ENCODE data around the gene CCL28. TPM values are rescaled to one million over a fixed set of nuclear protein-coding genes. Genes with fewer than 3 reads are reported as not detected.

Gene CCL28
- total and polyA plus RNA-seq, 10 of the 15 experiments (the other 5 are each of a cell fraction or from before 2014, with no cell fraction given), result 1.5 to 7.5 (median 4.4) TPM

- no peak overlapping the region for H3K4me2 ChIP-seq (ENCODE audit: control insufficient read depth, insufficient read depth)
- no peaks in the 10 kb centered on the region for H3K9me3 ChIP-seq (replicated peaks; ENCODE audit: control insufficient read depth, insufficient read depth, low read length)
- no peaks in the 10 kb centered on the region for H3K4me1 ChIP-seq (ENCODE audit: control insufficient read depth, insufficient read depth, low read length)
- H3K4me3 ChIP-seq, result no peak overlapping the region
- no peaks in the 10 kb centered on the region for H3K27me3 ChIP-seq (replicated peaks in 1 of 2; ENCODE audit: control insufficient read depth in 2 of 2, insufficient read depth in 2 of 2, low read length in 1 of 2)
- RAD21 ChIA-PET (ENCODE audit: unreplicated experiment), result no interaction called here
- no TSS peak for BruUV-seq (replicated peaks)
- in situ Hi-C loops (cut with MboI), result no loop called here
- POLR2A ChIA-PET, result no interaction called here
- H3K27ac ChIP-seq (ENCODE audit: control insufficient read depth, insufficient read depth), result no peak overlapping the region
- H3K9ac ChIP-seq (ENCODE audit: control insufficient read depth, insufficient read depth, low read length), result no peak overlapping the region
- intact Hi-C loops (cut with micrococcal nuclease; ENCODE audit: unreplicated experiment), result no loop called here
- no peak for DNase-seq (ENCODE audit: low read depth, low spot score)
- WGBS (ENCODE audit: insufficient coverage, insufficient replicate concordance, low lambda C conversion rate, missing lambda C conversion rate), result 47% methylated on average over 4 of the region's 4 CpGs
- CTCF ChIA-PET, result no interaction called here
- SMC1A ChIA-PET (ENCODE audit: uncharacterized antibody, unreplicated experiment), result interaction anchor here (0.8 kb wide), 1 partner anchor 17 kb away, joined by 3 read pairs; no protein-coding TSS in a partner anchor
- H2AFZ ChIP-seq (ENCODE audit: control insufficient read depth, low read depth, low read length), result no peak overlapping the region
- H3K79me2 ChIP-seq (ENCODE audit: control insufficient read depth, insufficient read depth, low read length), result no peaks in the 10 kb centered on the region
- no peaks in the 10 kb centered on the region for H4K20me1 ChIP-seq (ENCODE audit: control insufficient read depth, insufficient read depth)
- no peaks in the 10 kb centered on the region for H3K36me3 ChIP-seq (ENCODE audit: control insufficient read depth in 2 of 2, insufficient read depth in 2 of 2, low read length in 1 of 2)
- FAIRE-seq, result no peak
- TF ChIP-seq PML (IDR thresholded peaks at IDR 0.05; ENCODE audit: low read length) (no peak), POLR2A (IDR thresholded peaks at IDR 0.05; ENCODE audit: low read depth, low read length) (no peak), SIN3A (IDR thresholded peaks at IDR 0.05; ENCODE audit: low read depth, low read length) (no peak), ESRRA (IDR thresholded peaks at IDR 0.05; ENCODE audit: low read length) (no peak), FOXK2 (IDR thresholded peaks at IDR 0.05) (no peak), ATF7 (IDR thresholded peaks at IDR 0.05; ENCODE audit: low read depth) (no peak)
- TF ChIP-seq, protein P1, sequence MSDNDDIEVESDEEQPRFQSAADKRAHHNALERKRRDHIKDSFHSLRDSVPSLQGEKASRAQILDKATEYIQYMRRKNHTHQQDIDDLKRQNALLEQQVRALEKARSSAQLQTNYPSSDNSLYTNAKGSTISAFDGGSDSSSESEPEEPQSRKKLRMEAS (IDR thresholded peaks at IDR 0.05; ENCODE audit: low read depth, low read length), result no peak
- no peak for ATAC-seq
Observed at GRCh38 chr5:43433382-43433781, 21.2 kb upstream of the CCL28 start.

GRCh38 chr5:43432486-43433375, 20.5 kb upstream of the CCL28 start:
- no peak for DNase-seq (ENCODE audit: low read depth, low spot score)
- H2AFZ ChIP-seq (ENCODE audit: control insufficient read depth, low read depth, low read length), result no peak overlapping the region
- H3K27me3 ChIP-seq (replicated peaks in 1 of 2; ENCODE audit: control insufficient read depth in 2 of 2, insufficient read depth in 2 of 2, low read length in 1 of 2), result no peaks in the 10 kb centered on the region
- ChIA-PET CTCF (no interaction called here), POLR2A (no interaction called here), RAD21 (ENCODE audit: unreplicated experiment) (no interaction called here), SMC1A (ENCODE audit: uncharacterized antibody, unreplicated experiment) (no interaction called here)
- H3K9me3 ChIP-seq (replicated peaks; ENCODE audit: control insufficient read depth, insufficient read depth, low read length), result no peaks in the 10 kb centered on the region
- H3K4me1 ChIP-seq (ENCODE audit: control insufficient read depth, insufficient read depth, low read length), result no peaks in the 10 kb centered on the region
- H3K9ac ChIP-seq (ENCODE audit: control insufficient read depth, insufficient read depth, low read length), result no peak overlapping the region
- H3K4me3 ChIP-seq, result no peak overlapping the region
- no peak overlapping the region for H3K27ac ChIP-seq (ENCODE audit: control insufficient read depth, insufficient read depth)
- intact Hi-C loops (cut with micrococcal nuclease; ENCODE audit: unreplicated experiment) (no loop called here), in situ Hi-C loops (cut with MboI) (no loop called here)
- H4K20me1 ChIP-seq (ENCODE audit: control insufficient read depth, insufficient read depth), result no peaks in the 10 kb centered on the region
- FAIRE-seq, result no peak
- no peak overlapping the region for H3K4me2 ChIP-seq (ENCODE audit: control insufficient read depth, insufficient read depth)
- no peaks in the 10 kb centered on the region for H3K79me2 ChIP-seq (ENCODE audit: control insufficient read depth, insufficient read depth, low read length)
- 36% methylated on average over 3 of the region's 3 CpGs for WGBS (ENCODE audit: insufficient coverage, insufficient replicate concordance, low lambda C conversion rate, missing lambda C conversion rate)
- no peak for ATAC-seq
- H3K36me3 ChIP-seq (ENCODE audit: control insufficient read depth in 2 of 2, insufficient read depth in 2 of 2, low read length in 1 of 2), result no peaks in the 10 kb centered on the region
- no TSS peak for BruUV-seq (replicated peaks)
- TF ChIP-seq IRF5 (IDR thresholded peaks at IDR 0.05; ENCODE audit: borderline replicate concordance) (no peak), EED (IDR thresholded peaks at IDR 0.05; ENCODE audit: low read depth) (no peak), REST (IDR thresholded peaks at IDR 0.05; ENCODE audit: low read depth, low read length) (no peak), LARP7 (IDR thresholded peaks at IDR 0.05) (no peak)
